G401 (cell line): ENCODE data around the gene RAMP2. TPM values are rescaled to one million over a fixed set of nuclear protein-coding genes. Genes with fewer than 3 reads are reported as not detected.

Experiments
- DNase-seq: peaks from one replicate; pipeline ENCODE4 v3.0.0-alpha.2; 2015; ENCODE audit warnings: low spot score
- in situ Hi-C: cut with HindIII; loops from 2 replicates; pipeline ENCODE4 v1.10.0; 2016; ENCODE audit warnings: low sequenced_read_pairs, mixed read lengths
- total RNA-seq: library from RNA; depleted of rRNA; stranded (reverse); fragments of >200 nt; shearing (Covaris generic); gene quantifications from 2 replicates; pipeline ENCODE4 v1.2.3, GENCODE V29; 2014

Gene RAMP2
- total RNA-seq, 1 experiment from 2014 or later: 0.51 TPM

- in situ Hi-C loops: no loop called here
- DNase-seq: no peak
Observed at GRCh38 chr17:42784409-42784808, 23.4 kb downstream of the RAMP2 start.

GRCh38 chr17:42784811-42785592, 24.0 kb downstream of the RAMP2 start:
- in situ Hi-C loops: no loop called here

DNA sequence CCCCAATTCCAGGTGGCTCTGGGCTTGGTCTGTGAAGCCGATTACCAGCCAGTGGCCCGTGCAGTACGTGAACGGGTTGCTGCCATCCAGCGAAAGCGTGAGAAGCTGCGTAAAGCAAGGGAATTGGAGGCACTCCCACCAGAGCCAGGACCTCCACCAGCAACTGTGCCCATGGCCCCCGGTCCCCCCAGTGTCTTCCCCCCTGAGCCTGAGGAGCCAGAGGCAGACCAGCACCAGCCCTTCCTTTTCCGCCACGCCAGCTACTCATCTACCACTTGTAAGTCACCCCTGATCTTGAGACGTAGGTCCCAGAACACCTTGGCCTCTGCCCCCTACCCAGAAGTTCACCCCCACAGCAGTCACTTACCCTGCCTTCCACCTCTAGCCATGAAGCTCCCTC, 26.2 kb downstream of the RAMP2 start:
- in situ Hi-C loops: no loop called here
- no peak for DNase-seq

More at GRCh38 chr17:42784811-42785592, 24.0 kb downstream of the RAMP2 start:
- no peak for DNase-seq

- DNase-seq: no peak
- in situ Hi-C loops: no loop called here
Observed at GRCh38 chr17:42791948-42792347, 30.9 kb downstream of the RAMP2 start.

- in situ Hi-C loops: no loop called here
- no peak for DNase-seq
Observed at GRCh38 chr17:42792545-42792944, 31.5 kb downstream of the RAMP2 start.

DNA sequence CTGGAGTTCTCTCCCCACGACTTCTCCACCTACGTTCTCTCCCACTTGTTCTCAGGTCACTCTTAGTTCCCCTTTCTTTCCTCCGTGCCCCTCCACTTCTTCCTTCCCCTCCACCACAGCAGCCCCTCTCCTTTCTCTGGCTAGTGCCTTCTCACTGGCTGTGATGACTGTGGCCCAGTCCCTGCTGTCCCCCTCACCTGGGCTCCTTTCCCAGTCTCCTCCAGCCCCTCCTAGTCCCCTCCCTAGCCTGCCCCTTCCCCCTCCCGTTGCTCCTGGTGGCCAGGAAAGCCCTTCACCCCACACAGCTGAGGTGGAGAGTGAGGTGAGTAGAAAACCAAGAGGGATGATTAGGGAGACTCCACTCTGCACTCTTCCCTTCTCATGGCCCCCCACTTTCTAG, 34.0 kb downstream of the RAMP2 start:
- DNase-seq: no peak
- in situ Hi-C loops: no loop called here

DNA sequence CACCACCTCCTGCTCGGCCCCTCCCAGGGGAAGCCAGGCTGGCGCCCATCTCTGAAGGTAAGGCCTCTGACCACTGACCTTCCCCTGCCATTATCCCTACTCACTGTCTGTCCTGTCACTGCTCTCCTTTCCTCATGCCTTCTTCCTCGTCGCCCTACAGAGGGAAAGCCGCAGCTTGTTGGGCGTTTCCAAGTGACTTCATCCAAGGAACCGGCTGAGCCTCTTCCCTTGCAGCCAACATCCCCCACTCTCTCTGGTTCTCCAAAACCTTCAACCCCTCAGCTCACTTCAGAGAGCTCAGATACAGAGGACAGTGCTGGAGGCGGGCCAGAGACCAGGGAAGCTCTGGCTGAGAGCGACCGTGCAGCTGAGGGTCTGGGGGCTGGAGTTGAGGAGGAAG, 34.4 kb downstream of the RAMP2 start:
- in situ Hi-C loops: no loop called here
- no peak for DNase-seq

DNA sequence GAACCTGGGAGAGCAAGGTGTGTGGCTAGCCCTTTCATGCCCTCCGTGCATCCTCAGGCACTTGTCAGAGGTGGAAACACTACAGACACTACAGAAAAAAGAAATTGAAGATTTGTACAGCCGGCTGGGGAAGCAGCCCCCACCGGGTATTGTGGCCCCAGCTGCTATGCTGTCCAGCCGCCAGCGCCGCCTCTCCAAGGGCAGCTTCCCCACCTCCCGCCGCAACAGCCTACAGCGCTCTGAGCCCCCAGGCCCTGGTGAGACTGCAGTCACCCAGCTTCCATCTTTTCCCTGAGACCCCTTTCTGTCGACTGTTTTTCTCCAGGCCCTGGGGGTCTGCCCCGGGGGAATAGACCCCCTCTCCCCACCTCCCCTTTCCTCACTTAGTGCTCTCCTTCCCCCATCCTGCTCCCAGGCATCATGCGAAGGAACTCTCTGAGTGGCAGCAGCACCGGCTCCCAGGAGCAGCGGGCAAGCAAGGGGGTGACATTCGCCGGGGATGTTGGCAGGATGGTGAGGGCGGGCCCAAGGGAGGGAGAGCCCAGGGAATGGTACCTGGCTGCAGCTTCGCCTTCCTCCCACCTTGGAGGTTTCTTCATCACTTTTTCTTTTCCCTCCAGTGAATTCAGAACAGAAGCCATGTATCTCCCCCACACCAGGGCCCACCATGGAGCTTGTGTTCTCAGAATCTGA, 35.2 kb downstream of the RAMP2 start:
- in situ Hi-C loops: no loop called here
- DNase-seq: no peak

DNA sequence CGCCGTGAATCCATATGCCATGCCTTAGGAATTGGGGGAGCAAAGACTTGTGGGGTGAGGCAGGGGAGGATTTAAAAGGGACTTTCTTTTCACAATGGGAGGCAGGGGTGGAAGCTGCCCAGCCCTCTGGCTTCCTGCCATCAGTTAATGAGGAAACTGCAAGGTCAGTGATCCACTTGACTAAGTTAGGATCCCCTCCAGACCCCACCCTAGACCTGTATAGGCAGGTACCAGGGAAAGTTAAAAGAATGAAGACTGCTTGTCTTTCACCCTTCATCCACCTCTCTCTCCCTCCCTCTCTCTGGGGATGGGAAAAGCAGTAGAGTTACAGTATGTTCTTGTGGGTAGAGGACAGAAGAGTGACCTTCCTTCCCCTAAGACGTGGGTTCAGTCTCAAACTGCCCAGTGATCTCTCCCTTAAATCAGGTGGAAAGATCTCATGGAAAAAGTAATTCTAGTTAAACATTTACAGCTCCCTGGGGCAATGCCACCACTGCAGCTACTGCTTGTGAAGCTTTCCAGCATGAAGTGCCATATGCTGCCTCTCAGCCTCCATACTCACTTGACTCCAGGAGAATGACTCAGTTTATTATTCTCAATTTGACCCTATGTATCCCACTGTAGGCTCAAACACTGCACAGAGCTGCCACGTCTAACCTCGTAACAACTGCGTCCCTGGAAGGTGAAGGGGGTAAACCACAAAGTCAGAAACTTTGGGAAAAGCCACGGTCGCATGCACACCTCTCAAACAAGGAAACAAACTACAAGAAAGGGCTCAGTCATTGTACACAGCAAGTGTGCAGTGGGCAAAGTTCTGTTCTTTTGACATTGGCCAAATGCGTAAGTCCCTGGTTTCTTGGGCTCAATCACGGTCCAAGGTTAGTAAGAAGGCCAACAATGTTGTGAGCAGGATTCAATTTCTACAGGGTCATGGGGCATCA, 36.3 kb downstream of the RAMP2 start:
- in situ Hi-C loops: no loop called here
- no peak for DNase-seq

- in situ Hi-C loops: no loop called here
Observed at GRCh38 chr17:42798011-42798382, 37.0 kb downstream of the RAMP2 start.

GRCh38 chr17:42798383-42799380, 37.7 kb downstream of the RAMP2 start, which contains the start of the genes CNTD1 and COA3:
Gene CNTD1, plus strand, starts transcription at chr17:42798861. Its CDS starts 207 bp downstream, at chr17:42799068.
Gene COA3, minus strand, starts transcription at chr17:42798704. Its CDS starts 23 bp downstream, at chr17:42798681.
- in situ Hi-C loops: no loop called here
- DNase-seq: peak; percentile 88

More at GRCh38 chr17:42798011-42798382, 37.0 kb downstream of the RAMP2 start:
- no peak for DNase-seq

GRCh38 chr17:42803074-42803883, 42.3 kb downstream of the RAMP2 start:
- DNase-seq: no peak
- in situ Hi-C loops: no loop called here

DNA sequence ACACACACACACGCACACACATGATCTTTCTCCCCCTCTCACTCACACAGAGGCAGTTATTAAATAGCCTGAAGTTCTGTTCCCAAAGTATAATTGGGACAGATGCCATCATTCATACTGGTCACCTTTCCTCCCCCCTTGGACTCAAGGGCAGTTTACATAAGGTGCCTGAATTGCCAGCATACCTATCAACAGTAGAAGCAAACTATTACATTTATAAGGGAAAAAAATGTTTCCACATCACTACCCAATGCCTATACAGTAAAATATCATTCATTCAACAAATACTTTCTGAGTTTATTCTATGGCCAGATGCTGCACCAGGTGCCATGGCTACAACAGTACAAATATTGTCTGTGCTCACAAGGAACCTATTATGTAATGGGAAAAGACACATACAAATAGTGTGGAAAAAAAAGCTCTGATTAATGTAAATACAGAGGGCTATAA, 43.9 kb downstream of the RAMP2 start:
- in situ Hi-C loops: no loop called here
- DNase-seq: no peak

GRCh38 chr17:42806249-42806648, 45.2 kb downstream of the RAMP2 start:
- in situ Hi-C loops: no loop called here

DNA sequence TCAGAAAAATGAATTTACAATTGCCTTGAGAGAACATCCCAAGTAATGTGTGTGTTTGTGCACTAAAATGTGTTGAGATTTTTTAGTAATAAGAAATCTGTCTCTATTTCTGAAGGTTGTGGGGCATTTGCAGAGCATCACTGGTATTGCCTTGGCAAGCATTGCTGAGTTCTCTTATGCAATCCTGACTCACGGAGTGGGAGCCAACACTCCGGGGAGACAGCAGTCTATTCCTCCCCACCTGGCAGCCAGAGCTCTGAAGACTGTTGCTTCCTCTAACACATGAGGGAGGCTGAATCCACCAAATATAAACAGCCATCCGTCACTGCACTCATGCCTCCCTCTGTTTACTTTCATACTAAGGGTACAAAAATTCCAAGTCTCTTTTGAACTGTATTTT, 48.2 kb downstream of the RAMP2 start:
- peak; percentile 74 for DNase-seq
- in situ Hi-C loops: no loop called here

More at GRCh38 chr17:42806249-42806648, 45.2 kb downstream of the RAMP2 start:
- no peak for DNase-seq
